Measurements from ENCODE around the gene MED13L.

DNA sequence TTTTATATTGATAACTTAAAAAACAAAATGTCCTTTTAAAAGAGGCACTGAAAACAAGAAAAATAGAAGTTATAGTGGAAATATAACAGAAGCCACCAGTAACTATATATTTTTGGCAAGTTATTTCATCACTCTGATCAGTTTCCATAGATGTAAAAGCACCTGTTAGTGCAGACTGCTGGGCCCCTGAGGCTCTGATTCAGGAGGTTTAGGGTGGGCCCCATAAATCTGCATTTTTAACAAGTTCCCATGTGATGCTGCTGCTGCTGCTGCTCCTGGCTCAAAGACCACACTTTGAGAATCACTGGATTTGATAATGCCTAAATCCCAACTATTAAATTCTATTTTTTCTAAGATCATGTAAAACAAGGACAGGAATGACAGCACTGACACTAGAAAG lies 251.1 kb downstream of the MED13L start:
- no peak for TF ChIP-seq SAP30 (IDR thresholded peaks at IDR 0.05; ENCODE audit: insufficient read depth, insufficient replicate concordance, low read length)
- TF ChIP-seq, protein P1, sequence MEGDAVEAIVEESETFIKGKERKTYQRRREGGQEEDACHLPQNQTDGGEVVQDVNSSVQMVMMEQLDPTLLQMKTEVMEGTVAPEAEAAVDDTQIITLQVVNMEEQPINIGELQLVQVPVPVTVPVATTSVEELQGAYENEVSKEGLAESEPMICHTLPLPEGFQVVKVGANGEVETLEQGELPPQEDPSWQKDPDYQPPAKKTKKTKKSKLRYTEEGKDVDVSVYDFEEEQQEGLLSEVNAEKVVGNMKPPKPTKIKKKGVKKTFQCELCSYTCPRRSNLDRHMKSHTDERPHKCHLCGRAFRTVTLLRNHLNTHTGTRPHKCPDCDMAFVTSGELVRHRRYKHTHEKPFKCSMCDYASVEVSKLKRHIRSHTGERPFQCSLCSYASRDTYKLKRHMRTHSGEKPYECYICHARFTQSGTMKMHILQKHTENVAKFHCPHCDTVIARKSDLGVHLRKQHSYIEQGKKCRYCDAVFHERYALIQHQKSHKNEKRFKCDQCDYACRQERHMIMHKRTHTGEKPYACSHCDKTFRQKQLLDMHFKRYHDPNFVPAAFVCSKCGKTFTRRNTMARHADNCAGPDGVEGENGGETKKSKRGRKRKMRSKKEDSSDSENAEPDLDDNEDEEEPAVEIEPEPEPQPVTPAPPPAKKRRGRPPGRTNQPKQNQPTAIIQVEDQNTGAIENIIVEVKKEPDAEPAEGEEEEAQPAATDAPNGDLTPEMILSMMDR (IDR thresholded peaks at IDR 0.05; ENCODE audit: control extremely low read depth in 1 of 3, insufficient read depth in 1 of 3, low read depth in 1 of 3, low read length in 3 of 3), result no peak
- no peak for TF ChIP-seq SP2 (IDR thresholded peaks at IDR 0.05; ENCODE audit: low read length)
- TF ChIP-seq CEBPB (IDR thresholded peaks at IDR 0.05; ENCODE audit: low read depth, low read length), result no peak
- TF ChIP-seq GABPA (IDR thresholded peaks at IDR 0.05; ENCODE audit: borderline replicate concordance, insufficient read depth, low read length), result no peak
- TF ChIP-seq EZH2 (IDR thresholded peaks at IDR 0.05; ENCODE audit: low read depth, low read length, severe bottlenecking), result no peak
